Esophagus squamous epithelium (tissue), 5 donors: Measurements from ENCODE around the gene TRIM24. TPM values are rescaled to one million over a fixed set of nuclear protein-coding genes. Genes with fewer than 3 reads are reported as not detected.

Source experiments
- DNase-seq: peaks from one replicate; lab custom pipeline; 2025; lab: John Stamatoyannopoulos, UW
- H3K27ac ChIP-seq, 4 donors: fragments of 200-600 bp; sonication (generic); one replicate each; pipeline ENCODE4 v1.5.1; 2016 to 2019; ENCODE audit warnings: mild to moderate bottlenecking in 1 of 4
- H3K27me3 ChIP-seq, 4 donors: fragments of 200-600 bp; sonication (generic); 1 replicate in 3 of 4; 2 replicates in 1 of 4; pipeline versions ENCODE4 v1.5.1 to v1.6.0; 2017 to 2021; ENCODE audit warnings: antibody characterized with exemption in 1 of 4
- H3K36me3 ChIP-seq, 3 donors: fragments of 200-600 bp; sonication (generic); one replicate each; pipeline ENCODE4 v1.5.1; 2016 to 2019
- H3K4me1 ChIP-seq, 3 donors: fragments of 200-600 bp; sonication (generic); one replicate each; pipeline ENCODE4 v1.5.1; 2017 to 2019
- H3K4me3 ChIP-seq, 4 donors: fragments of 200-600 bp; sonication (generic); 1 replicate in 3 of 4; 2 replicates in 1 of 4; pipeline ENCODE4 v1.5.1; 2016 to 2019; ENCODE audit warnings: mild to moderate bottlenecking in 2 of 4, moderate library complexity in 1 of 4
- H3K9me3 ChIP-seq, 3 donors: fragments of 200-600 bp; sonication (generic); one replicate each; pipeline ENCODE4 v1.5.1; 2016 to 2019
- CTCF ChIP-seq, 6 experiments: fragments of 450-650 bp in 4 of 6; fragments of 200-600 bp in 2 of 6; sonication (generic) in 2 of 6; IDR thresholded peaks; one replicate each; pipeline ENCODE4 v1.5.1; 2016 to 2019; ENCODE audit warnings: antibody characterized with exemption in 6 of 6, mild to moderate bottlenecking in 4 of 6, moderate library complexity in 4 of 6
- POLR2A ChIP-seq, 4 donors: fragments of 450-650 bp; IDR thresholded peaks; one replicate each; pipeline ENCODE4 v1.6.1; 2017; ENCODE audit warnings: antibody characterized with exemption in 4 of 4, mild to moderate bottlenecking in 4 of 4, moderate library complexity in 3 of 4
- WGBS, 2 donors: methylation state at CpG; one replicate each; pipeline ENCODE4 v1.1.5; 2018; 5-methylcytosine and 5-hydroxymethylcytosine counted together
- intact Hi-C: fragments of 100-400 bp; cut with DNase I; formaldehyde crosslinking; loops from one replicate; pipeline ENCODE4 v1.15.0; 2022
- total RNA-seq, 4 donors: library from RNA; depleted of rRNA; stranded (reverse); fragments of >200 nt; gene quantifications; one replicate each; pipeline ENCODE4 v1.1.0, GENCODE V29; 2016
- donor health status: DM: yes; HTN: yes; CAD: no.

TRIM24 gene
- total RNA-seq, 4 donors from 2014 or later: 8.3 to 17.5 (median 15.0) TPM

DNA sequence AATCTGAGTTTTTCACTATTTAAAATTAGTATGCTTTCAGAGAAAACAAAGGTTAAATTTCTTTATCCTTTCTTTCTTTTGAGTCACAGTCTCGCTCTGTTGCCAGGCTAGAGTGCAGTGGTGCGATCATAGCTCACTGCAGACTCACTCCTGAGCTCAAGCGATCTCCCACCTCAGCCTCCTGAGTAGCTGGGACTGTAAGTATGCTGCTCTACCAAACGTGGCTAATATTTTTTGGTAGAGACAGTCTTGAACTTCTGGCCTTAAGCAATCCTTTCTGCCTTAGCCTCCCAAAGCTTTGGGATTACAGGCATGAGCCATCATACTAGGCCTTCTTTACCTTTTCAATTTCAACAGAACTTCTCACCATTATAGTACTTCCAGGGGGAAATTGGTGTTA is 113.7 kb downstream of the TRIM24 start:
- Histone ChIP-seq H3K4me3 (no peak overlapping the region), H3K27ac (no peak overlapping the region), H3K4me1 (no peaks in the 10 kb centered on the region), H3K27me3 (no peaks in the 10 kb centered on the region), H3K9me3 (no peaks in the 10 kb centered on the region), H3K36me3 (peaks cover 0 to 90% (median 0%) of the 10 kb centered on the region in 3 donors)
- 75 to 96% methylated on average over 4 of the region's 4 CpGs for WGBS, 2 donors
- intact Hi-C loops: no loop called here
- TF ChIP-seq CTCF (IDR thresholded peaks at IDR 0.05) (no peak), POLR2A (IDR thresholded peaks at IDR 0.05) (no peak)
- DNase-seq: no peak

- DNase-seq: no peak
- Histone ChIP-seq H3K27me3 (no peaks in the 10 kb centered on the region), H3K36me3 (peaks cover 0 to 90% (median 5%) of the 10 kb centered on the region in 3 donors), H3K27ac (no peak overlapping the region), H3K9me3 (no peaks in the 10 kb centered on the region), H3K4me3 (no peak overlapping the region), H3K4me1 (no peaks in the 10 kb centered on the region)
- WGBS, 2 donors: 90 to 92% methylated on average over 5 of the region's 5 CpGs
- intact Hi-C loops: no loop called here
- no peak for TF ChIP-seq POLR2A (IDR thresholded peaks at IDR 0.05)
- TF ChIP-seq CTCF (IDR thresholded peaks at IDR 0.05): no peak
Observed at GRCh38 chr7:138575897-138576428, 115.9 kb downstream of the TRIM24 start.

- peaks cover 0 to 96% (median 5%) of the 10 kb centered on the region in 3 donors for H3K36me3 ChIP-seq
- TF ChIP-seq POLR2A (IDR thresholded peaks at IDR 0.05): no peak
- TF ChIP-seq CTCF (IDR thresholded peaks at IDR 0.05): no peak
- no peaks in the 10 kb centered on the region for H3K27me3 ChIP-seq
- intact Hi-C loops: no loop called here
- H3K27ac ChIP-seq: no peak overlapping the region
- no peak for DNase-seq
- WGBS, 2 donors: 63 to 67% methylated on average over 1 of the region's 1 CpG
- no peaks in the 10 kb centered on the region for H3K9me3 ChIP-seq
- no peaks in the 10 kb centered on the region for H3K4me1 ChIP-seq
- H3K4me3 ChIP-seq: no peak overlapping the region
Observed at GRCh38 chr7:138579136-138579535, 119.1 kb downstream of the TRIM24 start.

DNA sequence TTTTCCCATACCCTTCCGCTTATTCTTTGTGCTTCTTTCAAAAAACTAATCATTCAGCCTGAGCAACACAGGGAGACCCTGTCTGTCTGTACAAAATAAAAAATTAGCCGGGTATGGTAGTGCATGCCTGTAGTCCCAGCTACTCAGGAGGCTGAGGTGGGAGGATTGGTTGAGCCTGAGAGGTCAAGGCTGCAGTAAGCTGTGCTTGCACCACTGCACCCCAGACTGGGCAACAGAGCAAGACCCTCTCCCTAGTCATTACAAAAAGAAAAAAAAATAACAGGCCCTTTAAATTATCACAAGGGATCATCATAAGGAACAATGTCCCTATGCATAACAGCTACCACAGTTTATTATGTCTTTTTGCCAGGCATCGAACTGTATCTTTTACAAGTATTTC is 119.6 kb downstream of the TRIM24 start:
- no peak for TF ChIP-seq CTCF (IDR thresholded peaks at IDR 0.05)
- TF ChIP-seq POLR2A (IDR thresholded peaks at IDR 0.05): no peak
- Histone ChIP-seq H3K9me3 (no peaks in the 10 kb centered on the region), H3K4me1 (no peaks in the 10 kb centered on the region), H3K36me3 (peaks cover 0 to 96% (median 5%) of the 10 kb centered on the region in 3 donors), H3K4me3 (no peak overlapping the region), H3K27ac (no peak overlapping the region), H3K27me3 (no peaks in the 10 kb centered on the region)
- DNase-seq: no peak
- intact Hi-C loops: no loop called here
- WGBS, 2 donors: 98 to 100% methylated on average over 3 of the region's 3 CpGs

GRCh38 chr7:138581065-138581464 is 121.0 kb downstream of the TRIM24 start:
- intact Hi-C loops: no loop called here
- DNase-seq: no peak
- H3K4me3 ChIP-seq: no peak overlapping the region
- H3K9me3 ChIP-seq: no peaks in the 10 kb centered on the region
- no peaks in the 10 kb centered on the region for H3K27me3 ChIP-seq
- WGBS, 2 donors: 89 to 94% methylated on average over 4 of the region's 4 CpGs
- TF ChIP-seq POLR2A (IDR thresholded peaks at IDR 0.05): no peak
- no peak for TF ChIP-seq CTCF (IDR thresholded peaks at IDR 0.05)
- H3K27ac ChIP-seq: no peak overlapping the region
- peaks cover 0 to 100% (median 5%) of the 10 kb centered on the region in 3 donors for H3K36me3 ChIP-seq
- no peaks in the 10 kb centered on the region for H3K4me1 ChIP-seq
